Kidney glomerular epithelial cell (primary cell): Measurements from ENCODE around the gene MCF2L.

Experiments
- DNase-seq: peaks from one replicate; lab custom pipeline; 2025; lab: John Stamatoyannopoulos, UW

The MCF2L gene

GRCh38 chr13:112997188-112998130, 28.4 kb downstream of the MCF2L start:
- DNase-seq = no peak

- no peak for DNase-seq
Observed at GRCh38 chr13:112998521-112999280, 29.7 kb downstream of the MCF2L start.

- DNase-seq = no peak
Observed at GRCh38 chr13:112999414-113000177, 30.6 kb downstream of the MCF2L start.

- no peak for DNase-seq
Observed at GRCh38 chr13:113000575-113000974, 31.6 kb downstream of the MCF2L start.

DNA sequence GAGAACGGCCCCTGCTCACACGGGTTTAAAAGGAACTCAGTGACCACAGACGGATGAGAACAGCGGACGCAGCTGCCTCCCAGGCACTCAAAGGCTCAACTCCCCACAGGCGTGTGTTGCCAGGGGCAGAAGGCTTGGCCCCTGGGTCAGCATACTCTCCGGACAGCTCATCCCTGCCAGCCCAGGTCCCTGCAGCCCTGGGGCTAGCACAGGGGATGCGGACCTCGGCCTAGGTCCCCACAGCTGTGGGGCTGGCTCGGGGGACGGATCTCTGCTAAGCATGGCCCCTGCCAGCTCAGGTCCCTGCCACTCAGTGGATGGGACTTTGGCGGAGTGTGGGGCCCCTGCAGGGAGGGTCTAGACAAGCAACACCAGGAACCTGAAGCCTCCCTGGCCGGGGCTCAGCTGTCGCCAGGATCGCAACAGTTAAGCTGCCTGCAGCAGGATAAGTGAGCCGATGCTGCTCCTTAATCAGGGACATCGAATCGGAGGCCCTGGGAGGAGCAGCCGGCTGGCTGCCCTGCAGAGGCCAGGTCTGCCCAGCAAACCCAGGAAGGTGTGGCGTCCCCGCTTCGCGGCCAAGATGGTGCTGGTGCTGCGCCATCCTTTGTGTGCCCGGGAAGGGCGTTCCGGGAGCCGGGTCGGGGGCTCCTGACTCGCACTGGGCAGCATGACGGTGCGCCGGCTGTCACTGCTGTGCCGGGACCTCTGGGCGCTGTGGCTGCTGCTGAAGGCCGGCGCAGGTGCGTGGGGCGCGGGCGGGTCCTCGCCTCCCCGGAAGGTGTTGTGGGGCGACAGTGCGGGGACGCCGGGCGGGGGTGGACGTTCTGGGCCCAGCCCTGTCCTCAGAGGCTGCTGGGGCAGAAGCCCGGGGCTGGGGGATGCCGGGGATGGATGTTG, 32.5 kb downstream of the MCF2L start:
- no peak for DNase-seq

DNA sequence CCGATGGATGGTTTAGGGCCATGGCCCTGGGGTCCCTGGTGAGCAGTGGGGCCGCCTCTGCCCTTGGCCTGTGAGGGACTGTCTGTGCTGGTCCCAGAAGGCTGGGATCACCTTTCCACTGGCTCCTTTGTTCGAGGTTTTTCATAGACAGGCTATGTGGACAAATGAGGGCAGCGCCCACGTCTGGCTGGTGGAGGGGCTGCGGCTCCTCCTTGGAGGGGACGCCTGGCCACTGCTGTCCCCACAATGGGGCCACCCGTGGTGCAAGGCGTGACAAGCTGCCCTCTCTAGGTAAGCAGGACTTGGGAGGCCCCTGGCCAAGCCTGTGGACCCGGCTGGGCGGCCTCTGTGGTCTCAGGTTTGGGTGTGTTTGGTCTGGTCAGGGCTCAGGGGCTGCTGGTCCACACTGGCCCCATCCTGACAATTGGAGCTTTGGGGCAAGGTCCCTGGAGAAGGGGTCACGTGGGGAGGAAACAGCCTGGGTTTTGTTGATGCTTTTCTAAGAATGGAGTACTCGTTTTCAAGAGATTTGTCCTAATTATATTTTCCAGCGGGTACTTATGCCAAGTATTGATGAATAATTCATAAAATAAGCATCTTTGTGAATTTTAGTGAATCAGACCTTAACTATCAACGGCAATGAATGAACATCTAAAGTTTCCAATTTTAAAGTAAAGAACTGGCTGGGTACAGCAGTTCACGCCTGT, 33.3 kb downstream of the MCF2L start:
- DNase-seq = no peak

GRCh38 chr13:113002913-113003290, 33.9 kb downstream of the MCF2L start:
- DNase-seq = no peak

GRCh38 chr13:113004126-113004525, 35.1 kb downstream of the MCF2L start:
- no peak for DNase-seq

DNA sequence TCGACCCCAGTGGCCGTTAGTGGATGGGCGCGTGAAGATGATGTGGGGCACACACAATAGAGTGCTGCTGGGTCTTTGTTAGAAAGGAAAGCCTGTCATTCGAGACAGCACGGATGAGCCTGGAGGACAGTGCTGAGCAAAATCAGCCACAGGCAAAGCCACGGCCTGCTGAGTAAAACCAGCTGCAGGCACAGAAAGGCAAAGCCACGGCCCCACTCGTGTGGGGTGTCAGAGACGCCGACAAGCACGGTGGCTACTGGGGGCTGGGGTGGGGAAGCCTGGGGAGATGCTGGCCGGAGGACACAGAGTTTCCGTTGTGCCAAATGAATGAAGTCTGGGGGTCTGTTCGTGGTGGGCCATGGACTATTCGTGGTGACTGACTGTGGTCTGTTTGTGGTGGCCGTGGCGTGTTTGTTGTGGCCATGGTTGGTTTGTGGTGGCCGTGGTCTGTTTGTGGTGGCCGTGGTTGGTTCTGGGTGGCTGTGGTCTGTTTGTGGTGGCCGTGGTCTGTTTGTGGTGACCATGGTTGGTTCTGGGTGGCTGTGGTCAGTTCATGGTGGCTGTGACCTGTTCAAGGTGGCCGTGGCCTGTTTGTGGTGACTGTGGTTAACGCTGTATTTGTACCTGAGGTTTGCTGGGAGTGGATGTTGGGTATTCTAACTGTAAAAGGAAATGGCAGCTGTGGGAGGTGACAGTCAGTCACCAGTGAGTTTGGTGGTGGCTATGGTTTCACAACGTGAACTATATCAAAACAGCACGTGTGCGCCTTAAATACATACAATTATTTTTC, 36.3 kb downstream of the MCF2L start:
- DNase-seq = no peak

- DNase-seq = no peak
Observed at GRCh38 chr13:113005997-113006396, 37.0 kb downstream of the MCF2L start.

GRCh38 chr13:113006660-113007059, 37.6 kb downstream of the MCF2L start:
- no peak for DNase-seq

DNA sequence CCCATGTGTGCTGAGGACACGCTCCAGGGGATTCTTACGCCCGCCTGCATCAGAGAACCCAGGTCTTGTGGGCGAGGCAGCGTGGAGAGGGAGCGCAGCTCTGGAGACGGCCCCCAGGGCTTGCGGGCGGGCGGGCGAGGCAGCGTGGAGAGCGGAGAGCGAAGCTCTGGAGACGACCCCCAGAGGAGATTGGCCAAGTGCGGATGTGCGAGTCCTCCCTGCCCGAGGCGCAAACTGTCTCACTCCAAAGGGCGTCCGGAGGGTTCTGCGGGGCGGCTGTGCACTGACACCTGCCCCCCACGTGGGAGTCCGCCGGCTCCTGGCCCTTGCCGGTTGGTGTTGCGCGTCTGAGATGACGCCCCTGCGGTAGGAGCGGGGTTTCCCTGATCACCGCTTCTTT, 39.8 kb downstream of the MCF2L start:
- DNase-seq = no peak

DNA sequence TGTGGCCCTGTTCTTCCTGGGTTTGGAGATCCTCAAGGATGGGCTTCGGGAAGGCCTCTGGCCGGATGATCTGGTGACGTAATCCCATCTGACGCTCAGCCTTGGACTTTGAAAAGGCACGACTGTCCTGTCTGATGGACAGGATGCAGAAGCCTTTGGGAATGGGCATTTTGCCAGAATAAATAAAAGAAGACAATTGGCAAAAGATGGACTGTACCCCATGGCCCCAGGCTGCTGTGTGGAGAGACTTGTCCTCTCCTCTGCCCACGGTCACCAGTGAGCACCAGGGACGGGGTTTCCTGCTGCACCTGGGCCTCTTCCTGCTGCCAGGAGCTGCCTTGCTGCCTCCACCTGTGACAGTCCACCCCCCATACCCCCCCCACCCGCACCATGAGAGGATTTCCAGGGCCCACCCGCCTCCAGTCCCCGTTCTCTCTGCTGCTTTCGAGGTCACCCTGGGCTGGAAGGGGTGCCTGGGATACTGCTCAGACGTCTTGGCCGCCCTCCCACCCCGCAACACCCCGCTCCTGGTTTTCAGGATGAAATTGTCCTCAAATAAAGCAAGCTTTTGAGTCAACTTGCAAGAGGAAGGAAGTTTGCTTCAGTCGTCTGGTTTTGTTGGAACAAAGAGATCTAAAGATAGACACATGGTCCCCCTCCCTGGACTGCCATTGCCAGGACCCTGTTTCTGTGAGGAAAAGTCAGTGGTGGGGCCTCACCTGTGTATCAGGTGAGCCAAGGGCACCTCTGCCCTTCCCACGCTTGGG, 40.9 kb downstream of the MCF2L start:
- no peak for DNase-seq

- no peak for DNase-seq
Observed at GRCh38 chr13:113010510-113010865, 41.5 kb downstream of the MCF2L start.

- DNase-seq = no peak
Observed at GRCh38 chr13:113013303-113013702, 44.3 kb downstream of the MCF2L start.

- DNase-seq = no peak
Observed at GRCh38 chr13:113013878-113014751, 45.1 kb downstream of the MCF2L start.

GRCh38 chr13:113014752-113015745, 46.0 kb downstream of the MCF2L start:
- DNase-seq = no peak
